Right lobe of liver (tissue), 6 donors: ENCODE data around the gene KCNQ1. TPM values are rescaled to one million over a fixed set of nuclear protein-coding genes. Genes with fewer than 3 reads are reported as not detected.

Experiments
- ATAC-seq, 4 donors: fragments of 200-7000 bp; cut with Tn5 transposase; one replicate each; pipeline ENCODE4 v1.9.1; 2020; ENCODE audit warnings: mild to moderate bottlenecking in 4 of 4, moderate library complexity in 4 of 4
- DNase-seq, 3 donors: peaks; one replicate each; pipeline ENCODE4 v3.0.0-alpha.2; 2020
- H3K27ac ChIP-seq, 3 donors: fragments of 200-600 bp; one replicate each; pipeline ENCODE4 v1.8.0; 2022
- H3K27me3 ChIP-seq, 2 donors: fragments of 200-600 bp; one replicate each; pipeline ENCODE4 v1.8.0; 2022
- H3K36me3 ChIP-seq, 4 donors: fragments of 200-600 bp; sonication (generic) in 1 of 4; one replicate each; pipeline versions ENCODE4 v1.5.1 to v1.8.0; 2017 to 2022; ENCODE audit warnings: control low read depth in 1 of 4
- H3K4me1 ChIP-seq, 4 donors: fragments of 200-600 bp; sonication (generic) in 1 of 4; one replicate each; pipeline versions ENCODE4 v1.5.1 to v1.8.0; 2017 to 2022; ENCODE audit warnings: control low read depth in 1 of 4
- H3K4me3 ChIP-seq, 3 donors: fragments of 200-600 bp; one replicate each; pipeline ENCODE4 v1.8.0; 2022
- H3K9me3 ChIP-seq, 4 donors: fragments of 200-600 bp; sonication (generic) in 1 of 4; one replicate each; pipeline versions ENCODE4 v1.5.1 to v1.8.0; 2017 to 2022; ENCODE audit warnings: control low read depth in 1 of 4
- POLR2A ChIP-seq: fragments of 450-650 bp; IDR thresholded peaks from one replicate; pipeline ENCODE4 v1.6.1; 2017; ENCODE audit warnings: antibody characterized with exemption, mild to moderate bottlenecking
- WGBS: methylation state at CpG from one replicate; pipeline ENCODE4 v1.1.6; 2018; ENCODE audit warnings: low coverage, low lambda C conversion rate; ENCODE audit not compliant: insufficient coverage; ENCODE audit errors: missing lambda C conversion rate; 5-methylcytosine and 5-hydroxymethylcytosine counted together
- intact Hi-C, 2 donors: fragments of 100-400 bp; cut with DNase I; formaldehyde crosslinking; loops; one replicate each; pipeline versions ENCODE4 v1.11.2 to v1.14.1; 2022
- total RNA-seq, 6 experiments: library from RNA; depleted of rRNA in 2 of 6; stranded (reverse); fragments of >200 nt in 2 of 6; fragmentation: NEBNext Ultra II Directional in 3 of 6; extraction: Animal tissue kit (Norgen Biotek cat#: 25700) in 3 of 6; gene quantifications; one replicate each; pipeline versions ENCODE4 v1.1.0 to v1.2.4, GENCODE V29; 2016 to 2023
- TF ChIP-seq, protein P1 (sequence below), 4 donors: fragments of 200-600 bp in 3 of 4; fragments of 450-650 bp in 1 of 4; IDR thresholded peaks; one replicate each; pipeline versions ENCODE4 v1.5.1 to v1.8.0; 2016 to 2022; ENCODE audit warnings: antibody characterized with exemption in 4 of 4, mild to moderate bottlenecking in 2 of 4
- donor health status: DM: no; HTN: yes; CAD: no.
- donor health status: DM: no; HTN: no; CAD: no.
- donor health status: DM: no; HTN: no; CAD: no.
- donor health status: DM: no; HTN: yes; CAD: no.
- donor health status: DM: no; HTN: yes; CAD: no.

KCNQ1 gene
- total RNA-seq, 6 experiments from 2014 or later: 0.61 to 2.4 (median 1.8) TPM

DNA sequence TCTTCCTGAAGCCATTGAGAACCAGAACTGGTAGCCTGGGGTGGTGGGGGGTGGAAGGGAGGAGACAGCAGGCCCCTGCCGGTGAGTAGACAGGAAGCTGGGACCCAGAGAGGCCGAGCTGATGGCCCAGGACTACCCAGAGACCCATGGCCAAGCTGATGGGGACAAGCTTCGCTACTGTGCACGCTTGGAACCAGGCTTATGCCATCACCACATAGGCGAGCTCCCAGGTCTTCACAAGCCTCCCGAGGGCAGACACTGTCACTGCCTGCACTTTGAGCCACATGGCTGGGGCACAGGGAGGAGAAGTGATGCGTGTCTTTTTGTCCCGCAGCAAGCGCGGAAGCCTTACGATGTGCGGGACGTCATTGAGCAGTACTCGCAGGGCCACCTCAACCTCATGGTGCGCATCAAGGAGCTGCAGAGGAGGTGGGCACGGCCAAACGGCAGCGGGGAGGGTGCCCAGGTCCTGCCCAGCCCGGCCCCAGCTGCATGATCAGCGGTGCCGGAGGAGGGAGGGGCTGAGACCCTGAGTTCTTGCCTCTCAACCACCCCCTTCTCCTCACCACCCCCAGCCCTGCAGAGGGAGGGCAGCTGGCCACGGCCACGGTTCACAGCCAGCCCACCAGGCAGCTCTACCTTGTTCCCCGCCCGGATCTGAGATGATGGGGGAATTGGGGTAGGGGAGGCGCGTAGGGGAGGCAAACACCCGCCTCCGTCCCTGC is 331.0 kb downstream of the KCNQ1 start:
- no peaks in the 10 kb centered on the region for H3K9me3 ChIP-seq
- DNase-seq: peak; percentile 18 to 49 (median 33)
- no peak overlapping the region for H3K4me3 ChIP-seq
- TF ChIP-seq POLR2A: no peak
- TF ChIP-seq, protein P1, sequence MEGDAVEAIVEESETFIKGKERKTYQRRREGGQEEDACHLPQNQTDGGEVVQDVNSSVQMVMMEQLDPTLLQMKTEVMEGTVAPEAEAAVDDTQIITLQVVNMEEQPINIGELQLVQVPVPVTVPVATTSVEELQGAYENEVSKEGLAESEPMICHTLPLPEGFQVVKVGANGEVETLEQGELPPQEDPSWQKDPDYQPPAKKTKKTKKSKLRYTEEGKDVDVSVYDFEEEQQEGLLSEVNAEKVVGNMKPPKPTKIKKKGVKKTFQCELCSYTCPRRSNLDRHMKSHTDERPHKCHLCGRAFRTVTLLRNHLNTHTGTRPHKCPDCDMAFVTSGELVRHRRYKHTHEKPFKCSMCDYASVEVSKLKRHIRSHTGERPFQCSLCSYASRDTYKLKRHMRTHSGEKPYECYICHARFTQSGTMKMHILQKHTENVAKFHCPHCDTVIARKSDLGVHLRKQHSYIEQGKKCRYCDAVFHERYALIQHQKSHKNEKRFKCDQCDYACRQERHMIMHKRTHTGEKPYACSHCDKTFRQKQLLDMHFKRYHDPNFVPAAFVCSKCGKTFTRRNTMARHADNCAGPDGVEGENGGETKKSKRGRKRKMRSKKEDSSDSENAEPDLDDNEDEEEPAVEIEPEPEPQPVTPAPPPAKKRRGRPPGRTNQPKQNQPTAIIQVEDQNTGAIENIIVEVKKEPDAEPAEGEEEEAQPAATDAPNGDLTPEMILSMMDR (IDR thresholded peaks at IDR 0.05): no peak
- no peaks in the 10 kb centered on the region for H3K27me3 ChIP-seq
- 56% methylated on average over 2 of the region's 29 CpGs for WGBS
- H3K4me1 ChIP-seq: peaks cover 0 to 16% (median 5%) of the 10 kb centered on the region in 4 donors
- H3K36me3 ChIP-seq: no peaks in the 10 kb centered on the region
- ATAC-seq: no peak
- no peak overlapping the region for H3K27ac ChIP-seq
- intact Hi-C loops: no loop called here

GRCh38 chr11:2776351-2777061 is 331.7 kb downstream of the KCNQ1 start:
- H3K4me1 ChIP-seq: peaks cover 0 to 16% (median 5%) of the 10 kb centered on the region in 4 donors
- H3K36me3 ChIP-seq: no peaks in the 10 kb centered on the region
- peak; percentile 13 to 49 (median 44) for DNase-seq
- no peaks in the 10 kb centered on the region for H3K9me3 ChIP-seq
- WGBS: 80% methylated on average over 1 of the region's 19 CpGs
- H3K4me3 ChIP-seq: no peak overlapping the region
- intact Hi-C loops: no loop called here
- no peak overlapping the region for H3K27ac ChIP-seq
- ATAC-seq: no peak
- H3K27me3 ChIP-seq: no peaks in the 10 kb centered on the region
- TF ChIP-seq, protein P1 (IDR thresholded peaks at IDR 0.05): no peak
- no peak for TF ChIP-seq POLR2A

DNA sequence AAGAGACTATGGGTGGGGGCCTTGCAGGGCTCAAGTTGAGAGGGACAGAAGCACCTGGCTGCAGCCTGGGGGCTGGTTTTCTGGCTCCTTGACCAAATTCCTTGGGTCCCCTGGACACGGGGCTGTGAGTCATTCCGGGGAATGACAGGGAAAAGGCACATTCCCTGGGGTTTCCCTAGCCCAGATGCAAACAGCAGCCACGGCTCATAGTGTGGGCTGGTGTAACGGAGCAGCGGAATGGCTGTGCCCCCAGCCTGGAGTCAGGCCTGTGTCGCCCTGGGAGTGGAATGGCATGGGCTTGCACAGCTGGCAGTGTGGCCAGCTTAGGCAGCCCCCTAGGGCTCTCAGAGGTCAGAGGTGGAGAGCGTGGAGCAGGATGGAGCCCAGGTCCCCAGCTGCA is 332.6 kb downstream of the KCNQ1 start:
- Histone ChIP-seq H3K9me3 (no peaks in the 10 kb centered on the region), H3K27ac (no peak overlapping the region), H3K4me3 (no peak overlapping the region), H3K4me1 (peaks cover 0 to 16% (median 5%) of the 10 kb centered on the region in 4 donors), H3K36me3 (no peaks in the 10 kb centered on the region), H3K27me3 (no peaks in the 10 kb centered on the region)
- DNase-seq: peak; percentile 14 to 29 (median 28)
- 47% methylated on average over 3 of the region's 7 CpGs for WGBS
- intact Hi-C loops: no loop called here
- TF ChIP-seq, protein P1 (IDR thresholded peaks at IDR 0.05): no peak
- ATAC-seq: no peak

GRCh38 chr11:2777871-2778629 is 333.2 kb downstream of the KCNQ1 start:
- Histone ChIP-seq H3K9me3 (no peaks in the 10 kb centered on the region), H3K4me3 (no peak overlapping the region), H3K27ac (peak overlapping the region; percentile 22 to 34 (median 29)), H3K27me3 (no peaks in the 10 kb centered on the region), H3K36me3 (no peaks in the 10 kb centered on the region), H3K4me1 (peaks cover 0 to 16% (median 5%) of the 10 kb centered on the region in 4 donors)
- 68% methylated on average over 11 of the region's 27 CpGs for WGBS
- intact Hi-C loops: no loop called here
- ATAC-seq (no peak), DNase-seq (peak; percentile 24 to 46 (median 46))
- no peak for TF ChIP-seq POLR2A
- TF ChIP-seq, protein P1 (IDR thresholded peaks at IDR 0.05): no peak
